GM18520 (cell line): ENCODE measurements around the gene EIF3K.

Experiments used
- ATAC-seq: cut with Tn5 transposase; IDR thresholded peaks from one replicate; pipeline ENCODE4 v1.9.1; 2021; ENCODE audit not compliant: unreplicated experiment

The EIF3K gene

GRCh38 chr19:38648769-38649304 lies 29.8 kb downstream of the EIF3K start:
- no peak for ATAC-seq

GRCh38 chr19:38649305-38650171 lies 30.6 kb downstream of the EIF3K start:
- no peak for ATAC-seq

GRCh38 chr19:38650172-38650775 lies 31.3 kb downstream of the EIF3K start:
- no peak for ATAC-seq

GRCh38 chr19:38650911-38651584 lies 32.1 kb downstream of the EIF3K start:
- no peak for ATAC-seq

- ATAC-seq: no peak
These were observed 34.1 kb downstream of the EIF3K start for GRCh38 chr19:38653028-38653571.

GRCh38 chr19:38654628-38655055 lies 35.7 kb downstream of the EIF3K start:
- ATAC-seq: no peak

GRCh38 chr19:38655148-38655824 lies 36.3 kb downstream of the EIF3K start:
- no peak for ATAC-seq

- ATAC-seq: no peak
These were observed 37.4 kb downstream of the EIF3K start for GRCh38 chr19:38656171-38656981.

GRCh38 chr19:38657633-38658222 lies 38.7 kb downstream of the EIF3K start:
- ATAC-seq: no peak

GRCh38 chr19:38658462-38659306 lies 39.7 kb downstream of the EIF3K start:
- no peak for ATAC-seq

- ATAC-seq: no peak
These were observed 41.7 kb downstream of the EIF3K start for GRCh38 chr19:38660724-38661123.

- no peak for ATAC-seq
These were observed 42.1 kb downstream of the EIF3K start for GRCh38 chr19:38661136-38661535.

- ATAC-seq: no peak
These were observed 43.0 kb downstream of the EIF3K start for GRCh38 chr19:38661996-38662395.

GRCh38 chr19:38662537-38663155 lies 43.7 kb downstream of the EIF3K start:
- no peak for ATAC-seq

- ATAC-seq: no peak
These were observed 44.2 kb downstream of the EIF3K start for GRCh38 chr19:38663156-38663651.

GRCh38 chr19:38663957-38664502 lies 45.0 kb downstream of the EIF3K start:
- no peak for ATAC-seq

- no peak for ATAC-seq
These were observed 45.7 kb downstream of the EIF3K start for GRCh38 chr19:38664503-38665211.
